Measurements from ENCODE around the gene ST3GAL5.
"Not testable (repeated sequence)": the region's sequence is repeated elsewhere in the genome, so short reads cannot be mapped to it uniquely, and the experiment has no call there.

ST3GAL5 gene

DNA sequence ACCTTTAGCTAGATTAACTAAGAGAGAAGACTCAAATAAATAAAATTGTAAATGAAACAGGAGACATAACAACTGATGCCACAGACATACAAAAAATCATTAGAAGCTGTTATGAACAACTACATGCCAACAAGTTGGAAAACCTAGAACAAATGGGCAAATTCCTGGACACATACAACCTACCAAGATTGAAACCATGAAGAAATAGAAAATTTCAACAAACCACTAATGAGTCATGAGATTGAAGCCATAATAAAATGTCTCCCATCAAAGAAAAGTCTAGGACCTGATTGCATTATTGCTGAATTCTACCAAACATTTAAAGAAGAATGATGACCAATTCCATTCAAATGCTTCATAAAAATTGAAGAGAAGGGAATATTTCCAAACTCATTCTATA lies 54.3 kb downstream of the ST3GAL5 start:
- no peak for TF ChIP-seq CTCF (IDR thresholded peaks at IDR 0.05; ENCODE audit: low read depth, low read length)
- H3K4me3 ChIP-seq (replicated peaks in 1 of 2; ENCODE audit: low read depth in 2 of 2, low read length in 2 of 2): no peak overlapping the region
- DNase-seq (ENCODE audit: low read depth in 2 of 2): peak in 1 of 2 donors; percentile 12

DNA sequence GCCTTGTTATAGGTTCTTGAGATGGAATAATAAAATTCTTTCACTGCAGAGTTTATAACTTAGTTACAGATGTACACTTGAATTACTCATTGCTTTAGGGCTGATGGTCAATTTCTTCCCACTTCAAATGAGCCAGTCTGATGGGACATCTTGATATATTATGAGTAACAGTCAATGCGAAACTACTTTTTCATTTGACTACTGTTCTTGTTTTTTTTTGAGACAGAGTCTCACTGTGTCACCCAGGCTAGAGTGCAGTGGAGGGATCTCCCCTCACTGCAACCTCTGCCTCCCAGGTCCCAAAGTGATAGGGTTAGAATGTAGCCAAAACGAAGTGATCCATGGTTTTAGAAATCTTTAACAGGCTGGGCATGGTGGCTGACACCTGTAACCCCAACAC lies 57.1 kb downstream of the ST3GAL5 start:
- DNase-seq (ENCODE audit: low read depth in 2 of 2): no peak
- H3K4me3 ChIP-seq (replicated peaks in 1 of 2; ENCODE audit: low read depth in 2 of 2, low read length in 2 of 2): no peak overlapping the region
- TF ChIP-seq CTCF (IDR thresholded peaks at IDR 0.05; ENCODE audit: low read depth, low read length): no peak

GRCh38 chr2:85830645-85831044 lies 58.1 kb downstream of the ST3GAL5 start:
- no peak overlapping the region for H3K4me3 ChIP-seq (replicated peaks in 1 of 2; ENCODE audit: low read depth in 2 of 2, low read length in 2 of 2)
- peak; percentile 9 for TF ChIP-seq CTCF (IDR thresholded peaks at IDR 0.05; ENCODE audit: low read depth, low read length)
- DNase-seq (ENCODE audit: low read depth in 2 of 2): peak in 1 of 2 donors; percentile 11

DNA sequence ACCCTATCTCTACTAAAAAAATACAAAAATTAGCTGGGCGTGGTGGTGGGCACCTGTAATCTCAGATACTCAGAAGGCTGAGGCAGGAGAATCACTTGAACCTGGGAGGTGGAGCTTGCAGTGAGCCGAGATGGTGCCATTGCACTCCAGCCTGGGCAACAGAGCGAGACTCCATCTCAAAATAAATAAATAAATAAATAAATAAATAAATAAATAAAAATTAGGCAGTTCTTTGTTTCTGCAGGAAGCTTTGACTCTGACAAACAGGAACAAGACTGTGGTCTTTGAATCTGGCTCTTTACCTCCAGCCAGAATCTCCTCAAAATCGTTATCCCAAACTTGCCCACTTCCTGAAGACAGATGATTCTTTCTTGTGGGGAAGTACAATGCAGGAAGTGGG lies 59.4 kb downstream of the ST3GAL5 start:
- H3K4me3 ChIP-seq (replicated peaks in 1 of 2; ENCODE audit: low read depth in 2 of 2, low read length in 2 of 2); DNase-seq (ENCODE audit: low read depth in 2 of 2): not testable (repeated sequence)

DNA sequence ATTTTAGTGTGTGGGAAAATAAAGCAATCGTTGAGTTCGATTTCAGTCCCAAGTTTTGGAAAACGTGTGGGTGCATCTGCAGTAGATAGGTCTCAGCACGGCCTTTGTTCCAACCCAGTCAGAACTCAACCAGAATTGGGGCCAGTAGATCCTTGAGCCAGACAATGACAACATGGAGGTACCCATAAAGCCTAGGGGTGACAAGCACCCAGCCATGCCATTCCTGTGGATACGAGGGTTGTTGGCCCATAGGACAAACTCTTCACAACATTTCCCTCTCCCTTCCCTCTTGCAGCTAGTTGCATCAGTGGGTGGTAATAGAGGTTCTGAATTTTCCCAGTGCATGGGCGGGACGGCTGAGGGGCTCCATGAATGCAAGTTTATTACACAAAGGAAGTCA lies 60.1 kb downstream of the ST3GAL5 start:
- no peak for DNase-seq (ENCODE audit: low read depth in 2 of 2)
- H3K4me3 ChIP-seq (replicated peaks in 1 of 2; ENCODE audit: low read depth in 2 of 2, low read length in 2 of 2): no peak overlapping the region
- TF ChIP-seq CTCF (IDR thresholded peaks at IDR 0.05; ENCODE audit: low read depth, low read length): no peak

DNA sequence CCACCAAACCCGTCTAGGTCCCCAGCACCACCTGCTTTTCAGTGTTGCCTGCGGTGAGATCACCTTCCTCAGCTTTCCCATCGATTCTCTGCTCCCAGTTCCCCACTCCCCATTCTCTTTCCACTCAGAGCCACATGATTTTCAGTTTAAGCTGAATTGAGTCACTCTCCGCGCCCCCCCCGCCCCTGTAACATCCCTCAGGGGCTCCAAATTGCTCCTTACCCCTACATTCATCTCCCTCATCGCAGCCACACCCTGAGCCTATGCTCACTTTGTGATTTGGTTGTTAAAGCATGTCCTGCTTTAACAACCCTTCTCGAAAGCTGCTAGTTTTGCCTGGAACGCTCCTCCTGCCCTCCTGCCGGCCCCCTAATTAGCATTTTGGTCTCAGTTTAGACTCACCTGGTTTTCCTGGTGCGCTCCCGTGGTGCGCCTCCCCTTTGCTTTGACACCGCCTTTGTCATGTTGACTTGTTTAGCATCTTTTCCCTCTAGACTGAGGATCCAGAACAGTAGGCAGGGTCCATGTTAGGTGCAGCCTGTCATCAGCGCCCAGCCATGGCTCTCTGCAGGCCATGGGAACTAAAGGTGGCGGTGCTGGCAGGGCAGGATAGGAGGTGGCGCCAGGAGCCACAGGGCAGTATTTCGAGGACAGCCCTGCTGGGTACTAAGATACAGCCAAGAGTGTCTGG lies 60.8 kb downstream of the ST3GAL5 start:
- DNase-seq (ENCODE audit: low read depth in 2 of 2): no peak
- TF ChIP-seq CTCF (IDR thresholded peaks at IDR 0.05; ENCODE audit: low read depth, low read length): no peak
- H3K4me3 ChIP-seq (replicated peaks in 1 of 2; ENCODE audit: low read depth in 2 of 2, low read length in 2 of 2): no peak overlapping the region

- peak; percentile 66 to 68 for DNase-seq (ENCODE audit: low read depth in 2 of 2)
- H3K4me3 ChIP-seq (replicated peaks in 1 of 2; ENCODE audit: low read depth in 2 of 2, low read length in 2 of 2): no peak overlapping the region
- peak; percentile 88 for TF ChIP-seq CTCF (IDR thresholded peaks at IDR 0.05; ENCODE audit: low read depth, low read length)
Measured at GRCh38 chr2:85826990-85827878, 61.6 kb downstream of the ST3GAL5 start.

Data from cardiac fibroblast (primary cell).